OCI-LY1 (cell line): ENCODE data around the gene UACA.

Source experiments
- CTCF ChIP-seq: fragments of 200-600 bp; sonication (generic), shearing (Covaris generic); IDR thresholded peaks from 2 replicates; pipeline ENCODE4 v1.5.1; 2017; ENCODE audit warnings: mild to moderate bottlenecking, antibody characterized with exemption, low read length, moderate library complexity, mixed read lengths
- EZH2 ChIP-seq: fragments of 200-600 bp; sonication (generic), shearing (Covaris generic); IDR thresholded peaks from 2 replicates; pipeline ENCODE4 v1.8.0; 2017; ENCODE audit warnings: borderline replicate concordance, mixed run types, mild to moderate bottlenecking, antibody characterized with exemption, low read length, moderate library complexity, mixed read lengths

GRCh38 chr15:70701171-70701570 is 62.2 kb downstream of the UACA start:
- no peak for TF ChIP-seq CTCF
- TF ChIP-seq EZH2 = no peak
